Measurements from ENCODE around the gene SPEG. TPM values are rescaled to one million over a fixed set of nuclear protein-coding genes. Genes with fewer than 3 reads are reported as not detected.

SPEG gene
- polyA plus RNA-seq, 1 donor (not counting 4 experiments of a cell fraction or from before 2014, with no cell fraction given) = 18.8 TPM

- H3K9me1 ChIP-seq (ENCODE audit: control insufficient read depth, extremely low read depth, insufficient read depth, low read length) = no peaks in the 10 kb centered on the region
- H3K27me3 ChIP-seq (ENCODE audit: control insufficient read depth, extremely low read depth, insufficient read depth, low read length) = no peaks in the 10 kb centered on the region
- H3K4me3 ChIP-seq (ENCODE audit: control insufficient read depth in 2 of 3, extremely low read depth in 1 of 3, insufficient read depth in 2 of 3, low read depth in 1 of 3, low read length in 3 of 3) = peak overlapping the region in 1 of 3 experiments; percentile 47
- TF ChIP-seq EZH2 (IDR thresholded peaks at IDR 0.05; ENCODE audit: low read length) (no peak), CTCF (optimal IDR thresholded peaks at IDR 0.05 in 1 of 3, IDR thresholded peaks at IDR 0.05 in 1 of 3, conservative IDR thresholded peaks at IDR 0.05 in 1 of 3; ENCODE audit: extremely low read depth in 1 of 3, insufficient read depth in 2 of 3, low read length in 3 of 3) (no peak)
- H3K4me1 ChIP-seq (ENCODE audit: control insufficient read depth, extremely low read depth, insufficient read depth, low read length) = peaks cover 11% of the 10 kb centered on the region
- H3K9me3 ChIP-seq (ENCODE audit: control insufficient read depth, low read depth, low read length) = no peaks in the 10 kb centered on the region
- FAIRE-seq (no peak), DNase-seq (ENCODE audit: low read depth, low spot score) (no peak)
- H3K79me2 ChIP-seq (ENCODE audit: control insufficient read depth, insufficient read depth, low read length) = peaks cover 29% of the 10 kb centered on the region
- H3K36me3 ChIP-seq (ENCODE audit: control insufficient read depth in 2 of 2, extremely low read depth in 1 of 2, insufficient read depth in 2 of 2, low read length in 2 of 2) = peaks cover 13 to 14% of the 10 kb centered on the region in 2 experiments
- peak overlapping the region; percentile 73 for H3K4me2 ChIP-seq (ENCODE audit: control insufficient read depth, extremely low read depth, insufficient read depth, low read depth, low read length)
- H3K9ac ChIP-seq (ENCODE audit: control insufficient read depth, extremely low read depth, insufficient read depth, low read length) = no peak overlapping the region
- no peak overlapping the region for H2AFZ ChIP-seq (ENCODE audit: control insufficient read depth, low read length)
- peaks cover 7% of the 10 kb centered on the region for H4K20me1 ChIP-seq (ENCODE audit: control insufficient read depth, extremely low read depth, insufficient read depth, low read length)
- dilution Hi-C loops (cut with MboI; ENCODE audit: extremely low pct_ligation_motif_present, low sequenced_read_pairs) = no loop called here
- no peak overlapping the region for H3K27ac ChIP-seq (ENCODE audit: control insufficient read depth, insufficient read depth, low read length)
Measured at GRCh38 chr2:219544567-219544966, 109.9 kb downstream of the SPEG start.

- Histone ChIP-seq H3K36me3 (ENCODE audit: control insufficient read depth in 2 of 2, extremely low read depth in 1 of 2, insufficient read depth in 2 of 2, low read length in 2 of 2) (peaks cover 7% of the 10 kb centered on the region in 2 experiments), H3K4me2 (ENCODE audit: control insufficient read depth, extremely low read depth, insufficient read depth, low read depth, low read length) (no peak overlapping the region), H3K4me3 (ENCODE audit: control insufficient read depth in 2 of 3, extremely low read depth in 1 of 3, insufficient read depth in 2 of 3, low read depth in 1 of 3, low read length in 3 of 3) (no peak overlapping the region), H3K79me2 (ENCODE audit: control insufficient read depth, insufficient read depth, low read length) (peaks cover 20% of the 10 kb centered on the region), H3K9ac (ENCODE audit: control insufficient read depth, extremely low read depth, insufficient read depth, low read length) (no peak overlapping the region), H2AFZ (ENCODE audit: control insufficient read depth, low read length) (no peak overlapping the region), H3K4me1 (ENCODE audit: control insufficient read depth, extremely low read depth, insufficient read depth, low read length) (peaks cover 11% of the 10 kb centered on the region), H3K9me3 (ENCODE audit: control insufficient read depth, low read depth, low read length) (no peaks in the 10 kb centered on the region), H3K9me1 (ENCODE audit: control insufficient read depth, extremely low read depth, insufficient read depth, low read length) (no peaks in the 10 kb centered on the region), H3K27me3 (ENCODE audit: control insufficient read depth, extremely low read depth, insufficient read depth, low read length) (no peaks in the 10 kb centered on the region), H3K27ac (ENCODE audit: control insufficient read depth, insufficient read depth, low read length) (no peak overlapping the region), H4K20me1 (ENCODE audit: control insufficient read depth, extremely low read depth, insufficient read depth, low read length) (peaks cover 7% of the 10 kb centered on the region)
- DNase-seq (ENCODE audit: low read depth, low spot score) = no peak
- TF ChIP-seq EZH2 (IDR thresholded peaks at IDR 0.05; ENCODE audit: low read length) = no peak
- no peak for TF ChIP-seq CTCF (optimal IDR thresholded peaks at IDR 0.05 in 1 of 3, IDR thresholded peaks at IDR 0.05 in 1 of 3, conservative IDR thresholded peaks at IDR 0.05 in 1 of 3; ENCODE audit: extremely low read depth in 1 of 3, insufficient read depth in 2 of 3, low read length in 3 of 3)
- dilution Hi-C loops (cut with MboI; ENCODE audit: extremely low pct_ligation_motif_present, low sequenced_read_pairs) = no loop called here
- FAIRE-seq = no peak
Measured at GRCh38 chr2:219545295-219545942, 110.8 kb downstream of the SPEG start.
